HG03045 (cell line): ENCODE results near the gene ELF5.
A peak's percentile ranks its signal among the peaks of the same experiment; 100 is the strongest.

ENCODE experiments used
- ATAC-seq: cut with Tn5 transposase; IDR thresholded peaks from one replicate; pipeline ENCODE4 v1.9.1; 2021; ENCODE audit warnings: mild to moderate bottlenecking, moderate library complexity; ENCODE audit not compliant: unreplicated experiment

Gene ELF5

GRCh38 chr11:34458525-34458924 is 55.1 kb downstream of the ELF5 start:
- ATAC-seq, result no peak

GRCh38 chr11:34457607-34458006 is 56.0 kb downstream of the ELF5 start:
- no peak for ATAC-seq

- no peak for ATAC-seq
Observed at GRCh38 chr11:34454308-34455032, 59.1 kb downstream of the ELF5 start.

GRCh38 chr11:34451053-34451452 is 62.5 kb downstream of the ELF5 start:
- no peak for ATAC-seq

GRCh38 chr11:34449013-34449412 is 64.6 kb downstream of the ELF5 start:
- no peak for ATAC-seq

- ATAC-seq, result no peak
Observed at GRCh38 chr11:34448223-34448994, 65.2 kb downstream of the ELF5 start.

GRCh38 chr11:34447044-34447443 is 66.5 kb downstream of the ELF5 start:
- no peak for ATAC-seq

- ATAC-seq, result no peak
Observed at GRCh38 chr11:34446386-34446785, 67.2 kb downstream of the ELF5 start.

GRCh38 chr11:34445956-34446355 is 67.6 kb downstream of the ELF5 start:
- ATAC-seq, result no peak

- no peak for ATAC-seq
Observed at GRCh38 chr11:34444428-34444827, 69.2 kb downstream of the ELF5 start.

GRCh38 chr11:34443136-34443535 is 70.5 kb downstream of the ELF5 start:
- ATAC-seq, result no peak

- no peak for ATAC-seq
Observed at GRCh38 chr11:34441814-34442213, 71.8 kb downstream of the ELF5 start.

GRCh38 chr11:34439610-34440198 is 73.9 kb downstream of the ELF5 start:
- no peak for ATAC-seq

- peak; percentile 99 for ATAC-seq
Observed at GRCh38 chr11:34438529-34439507, 74.8 kb downstream of the ELF5 start, which contains the start of gene CAT. Gene CAT, plus strand, starts transcription at chr11:34438934. Its CDS starts 80 bp downstream, at chr11:34439014.

GRCh38 chr11:34437224-34438125 is 76.1 kb downstream of the ELF5 start:
- ATAC-seq, result no peak

- ATAC-seq, result no peak
Observed at GRCh38 chr11:34433899-34434298, 79.7 kb downstream of the ELF5 start.

- ATAC-seq, result no peak
Observed at GRCh38 chr11:34432822-34433221, 80.8 kb downstream of the ELF5 start.

GRCh38 chr11:34431979-34432378 is 81.6 kb downstream of the ELF5 start:
- no peak for ATAC-seq
